Neural progenitor cell (in vitro differentiated cells): ENCODE results near the gene OR2AE1. TPM values are rescaled to one million over a fixed set of nuclear protein-coding genes. Genes with fewer than 3 reads are reported as not detected.
"Not testable (repeated sequence)": the region's sequence is repeated elsewhere in the genome, so short reads cannot be mapped to it uniquely, and the experiment has no call there.

ENCODE experiments used
- DNase-seq: peaks from one replicate; pipeline ENCODE4 v3.0.0-alpha.2; 2016; ENCODE audit warnings: low spot score
- H2AFZ ChIP-seq: fragments of 200-600 bp; sonication (generic); replicated peaks from 2 replicates; pipeline ENCODE4 v1.6.1; 2016; ENCODE audit warnings: antibody characterized with exemption
- H3F3A ChIP-seq: fragments of 200-600 bp; sonication (generic); 2 replicates; pipeline ENCODE4 v1.6.1; 2016; ENCODE audit warnings: antibody characterized with exemption, low read depth
- H3K27ac ChIP-seq: fragments of 200-600 bp; sonication (generic); 2 replicates; pipeline ENCODE4 v1.5.1; 2016; ENCODE audit warnings: mild to moderate bottlenecking
- H3K27me3 ChIP-seq: fragments of 200-600 bp; sonication (generic); 2 replicates; pipeline ENCODE4 v1.6.1; 2016; ENCODE audit warnings: mild to moderate bottlenecking, moderate library complexity
- H3K36me3 ChIP-seq: fragments of 200-600 bp; sonication (generic); 2 replicates; pipeline ENCODE4 v1.5.1; 2016
- H3K4me1 ChIP-seq: fragments of 200-600 bp; sonication (generic); 2 replicates; pipeline ENCODE4 v1.6.1; 2016; ENCODE audit warnings: mixed run types
- H3K4me2 ChIP-seq: fragments of 200-600 bp; sonication (generic); 2 replicates; pipeline ENCODE4 v1.6.1; 2016
- H3K4me3 ChIP-seq: fragments of 200-600 bp; sonication (generic); 2 replicates; pipeline ENCODE4 v1.5.1; 2016
- H3K79me2 ChIP-seq: fragments of 200-600 bp; sonication (generic); 2 replicates; pipeline ENCODE4 v1.6.1; 2016; ENCODE audit warnings: low read depth
- H3K9ac ChIP-seq: fragments of 200-600 bp; sonication (generic); 2 replicates; pipeline ENCODE4 v1.6.1; 2016
- H3K9me3 ChIP-seq: fragments of 200-600 bp; sonication (generic); 2 replicates; pipeline ENCODE4 v1.5.1; 2016; ENCODE audit warnings: low read depth
- H4K20me1 ChIP-seq: fragments of 200-600 bp; sonication (generic); 2 replicates; pipeline ENCODE4 v1.6.1; 2016; ENCODE audit warnings: low read depth
- H3K27ac Mint-ChIP-seq: 3 replicates; pipeline ENCODE4 v1.8.0; 2021; ENCODE audit warnings: mixed read lengths
- H3K27me3 Mint-ChIP-seq: 2 replicates; pipeline ENCODE4 v1.8.0; 2022; ENCODE audit warnings: low read depth, mild to moderate bottlenecking, inconsistent platforms, moderate library complexity, mixed read lengths; ENCODE audit not compliant: insufficient read depth
- H3K36me3 Mint-ChIP-seq: 3 replicates; pipeline ENCODE4 v1.8.0; 2021; ENCODE audit warnings: mixed read lengths
- H3K4me1 Mint-ChIP-seq: 3 replicates; pipeline ENCODE4 v1.8.0; 2021; ENCODE audit warnings: mixed read lengths
- H3K4me3 Mint-ChIP-seq: 3 replicates; pipeline ENCODE4 v1.8.0; 2021; ENCODE audit warnings: mild to moderate bottlenecking, moderate library complexity, mixed read lengths
- H3K9me3 Mint-ChIP-seq: 3 replicates; pipeline ENCODE4 v1.8.0; 2020; ENCODE audit warnings: mixed read lengths
- CTCF ChIP-seq: fragments of 200-600 bp; sonication (generic); IDR thresholded peaks from 2 replicates; pipeline ENCODE4 v1.5.1; 2017; ENCODE audit warnings: antibody characterized with exemption, mild to moderate bottlenecking
- EZH2 ChIP-seq: fragments of 200-600 bp; sonication (generic); IDR thresholded peaks from 2 replicates; pipeline ENCODE4 v1.6.1; 2017; ENCODE audit warnings: antibody characterized with exemption, mild to moderate bottlenecking, moderate library complexity
- EZH2phosphoT487 ChIP-seq: fragments of 200-600 bp; sonication (generic); IDR thresholded peaks from 2 replicates; pipeline ENCODE4 v1.6.1; 2017; ENCODE audit warnings: antibody characterized with exemption
- total RNA-seq: library from RNA; depleted of rRNA; stranded (reverse); fragments of >200 nt; gene quantifications from 2 replicates; pipeline ENCODE4 v1.2.3, GENCODE V29; 2015; ENCODE audit warnings: low replicate concordance

The OR2AE1 gene
- total RNA-seq, 1 donor from 2014 or later, result not detected

GRCh38 chr7:99881370-99881769 is 4.5 kb upstream of the OR2AE1 start:
- no peak for DNase-seq
- Histone ChIP-seq H3K27ac (no peak overlapping the region), H3K4me3 (no peak overlapping the region), H3K9me3 (no peaks in the 10 kb centered on the region), H3K27me3 (no peaks in the 10 kb centered on the region), H3K79me2 (no peaks in the 10 kb centered on the region), H3K4me1 (no peaks in the 10 kb centered on the region), H4K20me1 (no peaks in the 10 kb centered on the region), H2AFZ (no peak overlapping the region), H3F3A (no peaks in the 10 kb centered on the region), H3K4me2 (no peak overlapping the region), H3K9ac (no peak overlapping the region), H3K36me3 (no peaks in the 10 kb centered on the region)
- no peak overlapping the region for H3K27ac Mint-ChIP-seq
- TF ChIP-seq EZH2, result no peak
- no peak for TF ChIP-seq CTCF
- TF ChIP-seq EZH2phosphoT487, result no peak
- no peaks in the 10 kb centered on the region for H3K4me1 Mint-ChIP-seq
- H3K36me3 Mint-ChIP-seq, result no peaks in the 10 kb centered on the region
- H3K9me3 Mint-ChIP-seq, result peaks cover 3% of the 10 kb centered on the region
- H3K27me3 Mint-ChIP-seq, result peaks cover 5% of the 10 kb centered on the region
- H3K4me3 Mint-ChIP-seq, result no peak overlapping the region

DNA sequence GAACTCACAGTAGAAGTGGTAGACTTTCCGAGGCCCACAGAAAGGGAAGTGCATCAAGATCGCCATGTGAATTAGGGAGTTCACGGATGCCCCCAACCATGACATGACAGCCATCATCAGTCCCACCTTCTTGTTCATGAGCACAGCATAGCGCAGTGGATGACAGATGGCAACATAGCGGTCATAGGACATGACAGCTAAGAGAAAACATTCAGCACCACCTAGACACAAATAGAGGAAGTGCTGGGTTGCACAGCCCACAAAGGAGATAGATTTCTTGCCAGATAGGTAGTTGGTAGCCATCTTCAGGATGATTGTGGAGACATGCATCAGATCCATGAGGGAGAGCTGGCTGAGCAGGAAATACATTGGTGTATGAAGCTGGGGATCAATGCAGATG is 342 bp downstream of the OR2AE1 start:
- H3K9me3 ChIP-seq, result no peaks in the 10 kb centered on the region
- Mint-ChIP-seq H3K4me3 (no peak overlapping the region), H3K27ac (no peak overlapping the region), H3K4me1 (no peaks in the 10 kb centered on the region), H3K36me3 (no peaks in the 10 kb centered on the region), H3K9me3 (no peaks in the 10 kb centered on the region), H3K27me3 (peaks cover 3% of the 10 kb centered on the region)
- no peaks in the 10 kb centered on the region for H3K36me3 ChIP-seq
- no peaks in the 10 kb centered on the region for H3K79me2 ChIP-seq
- DNase-seq, result no peak
- TF ChIP-seq EZH2phosphoT487, result no peak
- no peak for TF ChIP-seq CTCF
- no peak for TF ChIP-seq EZH2
- H3K4me3 ChIP-seq, result no peak overlapping the region
- no peaks in the 10 kb centered on the region for H4K20me1 ChIP-seq
- H3K4me1 ChIP-seq, result no peaks in the 10 kb centered on the region
- no peak overlapping the region for H3K4me2 ChIP-seq
- no peak overlapping the region for H3K9ac ChIP-seq
- no peak overlapping the region for H3K27ac ChIP-seq
- no peaks in the 10 kb centered on the region for H3K27me3 ChIP-seq
- H3F3A ChIP-seq, result no peaks in the 10 kb centered on the region
- no peak overlapping the region for H2AFZ ChIP-seq

DNA sequence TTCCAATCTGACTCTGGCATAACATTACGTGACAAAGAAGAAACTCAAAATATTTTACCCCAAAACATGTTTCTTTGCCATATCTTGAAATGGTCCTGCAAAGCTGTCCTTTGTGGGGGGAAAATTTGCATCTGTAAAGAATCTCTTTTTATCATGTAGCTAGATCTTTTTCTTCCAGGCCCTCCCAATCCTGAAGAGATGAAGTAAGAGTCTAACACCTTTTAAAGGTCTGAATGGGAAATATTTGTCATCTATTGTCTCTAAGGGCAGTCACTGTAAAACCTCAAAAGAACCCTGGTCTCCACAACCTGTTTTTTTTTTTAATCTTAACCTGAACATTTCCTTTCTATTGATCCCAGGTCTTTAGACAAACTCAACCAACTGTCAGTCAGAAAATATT is 8.6 kb downstream of the OR2AE1 start:
- no peaks in the 10 kb centered on the region for H3K4me1 ChIP-seq
- H3K27me3 Mint-ChIP-seq, result peaks cover 4% of the 10 kb centered on the region
- no peaks in the 10 kb centered on the region for H3K27me3 ChIP-seq
- DNase-seq, result no peak
- H3K27ac Mint-ChIP-seq, result no peak overlapping the region
- H3K9me3 ChIP-seq, result peaks cover 6% of the 10 kb centered on the region
- no peaks in the 10 kb centered on the region for H3F3A ChIP-seq
- no peak for TF ChIP-seq EZH2
- TF ChIP-seq EZH2phosphoT487, result no peak
- no peak for TF ChIP-seq CTCF
- no peak overlapping the region for H2AFZ ChIP-seq
- H3K4me3 Mint-ChIP-seq, result no peak overlapping the region
- no peaks in the 10 kb centered on the region for H3K4me1 Mint-ChIP-seq
- no peaks in the 10 kb centered on the region for H3K36me3 ChIP-seq
- H3K27ac ChIP-seq, result no peak overlapping the region
- no peaks in the 10 kb centered on the region for H4K20me1 ChIP-seq
- no peaks in the 10 kb centered on the region for H3K79me2 ChIP-seq
- no peak overlapping the region for H3K4me3 ChIP-seq
- H3K4me2 ChIP-seq, result no peak overlapping the region
- H3K9me3 Mint-ChIP-seq, result no peaks in the 10 kb centered on the region
- H3K9ac ChIP-seq, result no peak overlapping the region
- H3K36me3 Mint-ChIP-seq, result no peaks in the 10 kb centered on the region

DNA sequence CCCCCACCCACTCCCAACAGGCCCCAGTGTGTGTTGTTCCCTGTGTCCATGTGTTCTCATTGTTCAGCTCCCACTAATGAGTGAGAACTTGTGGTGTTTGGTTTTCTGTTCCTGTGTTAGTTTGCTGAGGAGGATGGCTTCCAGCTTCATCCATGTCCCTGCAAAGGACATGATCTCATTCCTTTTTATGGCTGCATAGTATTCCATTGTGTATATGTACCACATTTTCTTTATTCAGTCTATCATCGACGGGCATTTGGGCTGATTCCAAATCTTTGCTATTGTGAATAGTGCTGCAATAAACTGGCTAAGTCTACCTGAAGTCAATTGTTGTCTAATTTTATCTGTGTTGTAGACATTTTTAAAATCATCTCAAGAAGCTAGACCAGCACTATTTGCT is 9.4 kb downstream of the OR2AE1 start:
- H4K20me1 ChIP-seq, H3K27me3 Mint-ChIP-seq: not testable (repeated sequence)

More for the DNA sequence above, 9.4 kb downstream of the OR2AE1 start:
- H3K27me3 ChIP-seq, H3K9me3 ChIP-seq, H2AFZ ChIP-seq, H3K79me2 ChIP-seq, H3K9ac ChIP-seq, H3K27ac Mint-ChIP-seq, H3K4me3 ChIP-seq, H3K36me3 ChIP-seq, H3K4me2 ChIP-seq, H3K9me3 Mint-ChIP-seq, H3K36me3 Mint-ChIP-seq, H3K4me1 Mint-ChIP-seq, DNase-seq, H3K27ac ChIP-seq, H3K4me1 ChIP-seq, H3K4me3 Mint-ChIP-seq, H3F3A ChIP-seq: not testable (repeated sequence)
